ENCODE measurements around the gene SYNGR4. TPM values are rescaled to one million over a fixed set of nuclear protein-coding genes. Genes with fewer than 3 reads are reported as not detected.

Gene SYNGR4
- total RNA-seq, 1 experiment from 2014 or later = not detected

DNA sequence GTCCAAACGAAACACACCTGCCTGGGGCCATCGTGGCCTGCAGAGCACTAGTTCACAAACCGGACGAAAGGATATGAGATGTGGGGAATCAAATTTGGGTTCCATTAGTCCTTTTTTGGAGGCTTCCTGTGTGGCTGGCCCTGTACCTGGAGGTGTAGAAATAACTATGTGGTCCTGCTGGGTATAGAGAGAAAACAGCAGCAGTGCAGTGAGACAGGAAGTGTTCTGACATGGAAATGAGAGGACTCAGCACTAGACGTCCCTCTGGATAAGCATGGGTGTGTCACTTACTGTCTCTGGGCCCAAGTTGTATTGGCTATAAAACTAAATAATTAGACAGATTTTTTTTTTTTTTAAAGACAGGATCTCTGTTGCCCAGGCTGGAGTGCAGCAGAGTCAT, 14.9 kb downstream of the SYNGR4 start:
- Mint-ChIP-seq H3K9me3 (no peaks in the 10 kb centered on the region), H3K4me1 (no peaks in the 10 kb centered on the region), H3K4me3 (no peak overlapping the region), H3K27me3 (ENCODE audit: low read depth) (no peaks in the 10 kb centered on the region; the same call in 1 of the 2 replicates), H3K27ac (no peak overlapping the region; the same call in 1 of the 2 replicates), H3K36me3 (peaks cover 22% of the 10 kb centered on the region)
- no peak for DNase-seq (ENCODE audit: low spot score)
- no peak for TF ChIP-seq ZNF121 (CRISPR knock-in tag; IDR thresholded peaks at IDR 0.05)
- no peak for TF ChIP-seq TP53 (CRISPR knock-in tag; IDR thresholded peaks at IDR 0.05)
- TF ChIP-seq CREM (CRISPR knock-in tag; IDR thresholded peaks at IDR 0.05) = no peak
- TF ChIP-seq, protein P1, sequence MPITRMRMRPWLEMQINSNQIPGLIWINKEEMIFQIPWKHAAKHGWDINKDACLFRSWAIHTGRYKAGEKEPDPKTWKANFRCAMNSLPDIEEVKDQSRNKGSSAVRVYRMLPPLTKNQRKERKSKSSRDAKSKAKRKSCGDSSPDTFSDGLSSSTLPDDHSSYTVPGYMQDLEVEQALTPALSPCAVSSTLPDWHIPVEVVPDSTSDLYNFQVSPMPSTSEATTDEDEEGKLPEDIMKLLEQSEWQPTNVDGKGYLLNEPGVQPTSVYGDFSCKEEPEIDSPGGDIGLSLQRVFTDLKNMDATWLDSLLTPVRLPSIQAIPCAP (CRISPR knock-in tag; IDR thresholded peaks at IDR 0.05) = no peak
- TF ChIP-seq, protein P2, sequence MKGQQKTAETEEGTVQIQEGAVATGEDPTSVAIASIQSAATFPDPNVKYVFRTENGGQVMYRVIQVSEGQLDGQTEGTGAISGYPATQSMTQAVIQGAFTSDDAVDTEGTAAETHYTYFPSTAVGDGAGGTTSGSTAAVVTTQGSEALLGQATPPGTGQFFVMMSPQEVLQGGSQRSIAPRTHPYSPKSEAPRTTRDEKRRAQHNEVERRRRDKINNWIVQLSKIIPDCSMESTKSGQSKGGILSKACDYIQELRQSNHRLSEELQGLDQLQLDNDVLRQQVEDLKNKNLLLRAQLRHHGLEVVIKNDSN (CRISPR knock-in tag; IDR thresholded peaks at IDR 0.05) = no peak
- TF ChIP-seq FOXK1 (CRISPR knock-in tag; IDR thresholded peaks at IDR 0.05) = no peak
- no peak for TF ChIP-seq SMAD3 (CRISPR knock-in tag; IDR thresholded peaks at IDR 0.05; ENCODE audit: borderline replicate concordance)
- TF ChIP-seq, protein P3, sequence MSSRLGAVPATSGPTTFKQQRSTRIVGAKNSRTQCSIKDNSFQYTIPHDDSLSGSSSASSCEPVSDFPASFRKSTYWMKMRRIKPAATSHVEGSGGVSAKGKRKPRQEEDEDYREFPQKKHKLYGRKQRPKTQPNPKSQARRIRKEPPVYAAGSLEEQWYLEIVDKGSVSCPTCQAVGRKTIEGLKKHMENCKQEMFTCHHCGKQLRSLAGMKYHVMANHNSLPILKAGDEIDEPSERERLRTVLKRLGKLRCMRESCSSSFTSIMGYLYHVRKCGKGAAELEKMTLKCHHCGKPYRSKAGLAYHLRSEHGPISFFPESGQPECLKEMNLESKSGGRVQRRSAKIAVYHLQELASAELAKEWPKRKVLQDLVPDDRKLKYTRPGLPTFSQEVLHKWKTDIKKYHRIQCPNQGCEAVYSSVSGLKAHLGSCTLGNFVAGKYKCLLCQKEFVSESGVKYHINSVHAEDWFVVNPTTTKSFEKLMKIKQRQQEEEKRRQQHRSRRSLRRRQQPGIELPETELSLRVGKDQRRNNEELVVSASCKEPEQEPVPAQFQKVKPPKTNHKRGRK (CRISPR knock-in tag; IDR thresholded peaks at IDR 0.05; ENCODE audit: borderline replicate concordance) = no peak
- TF ChIP-seq ETV6 (CRISPR knock-in tag; IDR thresholded peaks at IDR 0.05) = no peak
- TF ChIP-seq, protein P4, sequence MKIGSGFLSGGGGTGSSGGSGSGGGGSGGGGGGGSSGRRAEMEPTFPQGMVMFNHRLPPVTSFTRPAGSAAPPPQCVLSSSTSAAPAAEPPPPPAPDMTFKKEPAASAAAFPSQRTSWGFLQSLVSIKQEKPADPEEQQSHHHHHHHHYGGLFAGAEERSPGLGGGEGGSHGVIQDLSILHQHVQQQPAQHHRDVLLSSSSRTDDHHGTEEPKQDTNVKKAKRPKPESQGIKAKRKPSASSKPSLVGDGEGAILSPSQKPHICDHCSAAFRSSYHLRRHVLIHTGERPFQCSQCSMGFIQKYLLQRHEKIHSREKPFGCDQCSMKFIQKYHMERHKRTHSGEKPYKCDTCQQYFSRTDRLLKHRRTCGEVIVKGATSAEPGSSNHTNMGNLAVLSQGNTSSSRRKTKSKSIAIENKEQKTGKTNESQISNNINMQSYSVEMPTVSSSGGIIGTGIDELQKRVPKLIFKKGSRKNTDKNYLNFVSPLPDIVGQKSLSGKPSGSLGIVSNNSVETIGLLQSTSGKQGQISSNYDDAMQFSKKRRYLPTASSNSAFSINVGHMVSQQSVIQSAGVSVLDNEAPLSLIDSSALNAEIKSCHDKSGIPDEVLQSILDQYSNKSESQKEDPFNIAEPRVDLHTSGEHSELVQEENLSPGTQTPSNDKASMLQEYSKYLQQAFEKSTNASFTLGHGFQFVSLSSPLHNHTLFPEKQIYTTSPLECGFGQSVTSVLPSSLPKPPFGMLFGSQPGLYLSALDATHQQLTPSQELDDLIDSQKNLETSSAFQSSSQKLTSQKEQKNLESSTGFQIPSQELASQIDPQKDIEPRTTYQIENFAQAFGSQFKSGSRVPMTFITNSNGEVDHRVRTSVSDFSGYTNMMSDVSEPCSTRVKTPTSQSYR (CRISPR knock-in tag; IDR thresholded peaks at IDR 0.05) = no peak
- no peak for TF ChIP-seq ZNF396 (CRISPR knock-in tag; IDR thresholded peaks at IDR 0.05; ENCODE audit: borderline replicate concordance)
- no peak for TF ChIP-seq ZBTB21 (CRISPR knock-in tag; IDR thresholded peaks at IDR 0.05; ENCODE audit: borderline replicate concordance)
- no peak for TF ChIP-seq GABPB1 (CRISPR knock-in tag; IDR thresholded peaks at IDR 0.05)
- no peak for ATAC-seq
- POLR2A ChIA-PET = interaction anchor here (0.6 kb wide), 1 partner anchor 21 kb away, joined by 3 read pairs; no protein-coding TSS in a partner anchor
- CTCF ChIA-PET = interaction anchor here (0.9 kb wide), 1 partner anchor 12 kb away, joined by 9 read pairs; the partner anchor contains the start of gene KDELR1

DNA sequence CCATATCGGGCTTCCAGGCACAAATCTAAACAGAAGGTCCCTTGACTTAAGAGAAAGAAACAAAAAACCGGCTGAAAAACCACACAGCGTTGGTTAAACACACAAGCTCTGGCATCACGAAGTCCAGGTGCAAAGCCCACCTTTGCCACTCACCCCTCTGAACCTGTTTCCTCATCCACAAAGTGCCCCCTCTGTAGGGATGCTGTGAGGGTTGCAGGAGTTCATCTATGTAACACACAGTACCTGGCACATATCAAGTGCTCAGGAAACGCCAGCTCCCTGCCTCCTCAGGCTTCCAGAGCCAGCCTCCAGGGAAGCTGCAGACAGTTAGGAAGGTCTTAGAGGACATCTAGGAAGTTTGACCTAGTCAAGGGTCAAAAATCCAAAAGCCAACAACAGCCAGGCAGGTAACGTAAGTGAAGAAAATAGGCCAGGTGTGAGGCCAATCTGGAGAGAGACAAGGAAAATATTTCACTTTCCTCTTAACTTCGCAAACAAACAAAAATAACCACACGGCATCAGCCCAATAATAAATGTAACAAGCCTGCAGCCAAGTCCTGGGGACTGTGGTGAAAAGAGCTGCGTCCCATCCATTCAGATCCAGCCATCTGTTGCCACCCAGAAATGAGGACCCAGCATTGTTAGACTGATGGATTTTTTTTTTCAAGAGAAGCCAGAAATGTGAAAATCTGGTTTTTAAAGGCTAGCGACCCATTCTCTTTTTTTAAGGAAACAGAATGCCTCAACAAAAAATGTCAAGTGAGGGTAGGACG, 17.2 kb downstream of the SYNGR4 start:
- no peak overlapping the region for H3K4me3 Mint-ChIP-seq
- CTCF ChIA-PET = interaction anchor here (0.5 to 2.3 kb wide), 8 partner anchors 10 to 199 kb away, joined by 3 to 20 read pairs (median 4); partner anchors contain the start of gene KDELR1
- H3K36me3 Mint-ChIP-seq = peaks cover 39% of the 10 kb centered on the region
- POLR2A ChIA-PET = no interaction called here
- H3K4me1 Mint-ChIP-seq = no peaks in the 10 kb centered on the region
- H3K9me3 Mint-ChIP-seq = no peaks in the 10 kb centered on the region
- DNase-seq (ENCODE audit: low spot score) (no peak), ATAC-seq (peak; percentile 80)
- H3K27ac Mint-ChIP-seq = no peak overlapping the region
- no peaks in the 10 kb centered on the region; the same call in 1 of the 2 replicates for H3K27me3 Mint-ChIP-seq (ENCODE audit: low read depth)
- TF ChIP-seq NFATC4 (CRISPR knock-in tag; IDR thresholded peaks at IDR 0.05) = no peak
- TF ChIP-seq, protein P5, sequence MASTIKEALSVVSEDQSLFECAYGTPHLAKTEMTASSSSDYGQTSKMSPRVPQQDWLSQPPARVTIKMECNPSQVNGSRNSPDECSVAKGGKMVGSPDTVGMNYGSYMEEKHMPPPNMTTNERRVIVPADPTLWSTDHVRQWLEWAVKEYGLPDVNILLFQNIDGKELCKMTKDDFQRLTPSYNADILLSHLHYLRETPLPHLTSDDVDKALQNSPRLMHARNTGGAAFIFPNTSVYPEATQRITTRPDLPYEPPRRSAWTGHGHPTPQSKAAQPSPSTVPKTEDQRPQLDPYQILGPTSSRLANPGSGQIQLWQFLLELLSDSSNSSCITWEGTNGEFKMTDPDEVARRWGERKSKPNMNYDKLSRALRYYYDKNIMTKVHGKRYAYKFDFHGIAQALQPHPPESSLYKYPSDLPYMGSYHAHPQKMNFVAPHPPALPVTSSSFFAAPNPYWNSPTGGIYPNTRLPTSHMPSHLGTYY (CRISPR knock-in tag; IDR thresholded peaks at IDR 0.05) = no peak
- TF ChIP-seq, protein P6, sequence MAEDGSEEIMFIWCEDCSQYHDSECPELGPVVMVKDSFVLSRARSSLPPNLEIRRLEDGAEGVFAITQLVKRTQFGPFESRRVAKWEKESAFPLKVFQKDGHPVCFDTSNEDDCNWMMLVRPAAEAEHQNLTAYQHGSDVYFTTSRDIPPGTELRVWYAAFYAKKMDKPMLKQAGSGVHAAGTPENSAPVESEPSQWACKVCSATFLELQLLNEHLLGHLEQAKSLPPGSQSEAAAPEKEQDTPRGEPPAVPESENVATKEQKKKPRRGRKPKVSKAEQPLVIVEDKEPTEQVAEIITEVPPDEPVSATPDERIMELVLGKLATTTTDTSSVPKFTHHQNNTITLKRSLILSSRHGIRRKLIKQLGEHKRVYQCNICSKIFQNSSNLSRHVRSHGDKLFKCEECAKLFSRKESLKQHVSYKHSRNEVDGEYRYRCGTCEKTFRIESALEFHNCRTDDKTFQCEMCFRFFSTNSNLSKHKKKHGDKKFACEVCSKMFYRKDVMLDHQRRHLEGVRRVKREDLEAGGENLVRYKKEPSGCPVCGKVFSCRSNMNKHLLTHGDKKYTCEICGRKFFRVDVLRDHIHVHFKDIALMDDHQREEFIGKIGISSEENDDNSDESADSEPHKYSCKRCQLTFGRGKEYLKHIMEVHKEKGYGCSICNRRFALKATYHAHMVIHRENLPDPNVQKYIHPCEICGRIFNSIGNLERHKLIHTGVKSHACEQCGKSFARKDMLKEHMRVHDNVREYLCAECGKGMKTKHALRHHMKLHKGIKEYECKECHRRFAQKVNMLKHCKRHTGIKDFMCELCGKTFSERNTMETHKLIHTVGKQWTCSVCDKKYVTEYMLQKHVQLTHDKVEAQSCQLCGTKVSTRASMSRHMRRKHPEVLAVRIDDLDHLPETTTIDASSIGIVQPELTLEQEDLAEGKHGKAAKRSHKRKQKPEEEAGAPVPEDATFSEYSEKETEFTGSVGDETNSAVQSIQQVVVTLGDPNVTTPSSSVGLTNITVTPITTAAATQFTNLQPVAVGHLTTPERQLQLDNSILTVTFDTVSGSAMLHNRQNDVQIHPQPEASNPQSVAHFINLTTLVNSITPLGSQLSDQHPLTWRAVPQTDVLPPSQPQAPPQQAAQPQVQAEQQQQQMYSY (CRISPR knock-in tag; IDR thresholded peaks at IDR 0.05) = no peak
- TF ChIP-seq NR1H2 (CRISPR knock-in tag; IDR thresholded peaks at IDR 0.05) = no peak
- TF ChIP-seq, protein P2 (CRISPR knock-in tag; IDR thresholded peaks at IDR 0.05) = no peak
- TF ChIP-seq ZNF121 (CRISPR knock-in tag; IDR thresholded peaks at IDR 0.05) = no peak
- TF ChIP-seq, protein P4 (CRISPR knock-in tag; IDR thresholded peaks at IDR 0.05) = no peak

All from WTC11 (cell line).